Liver (tissue), 9 donors: Measurements from ENCODE around the gene CALB2. TPM values are rescaled to one million over a fixed set of nuclear protein-coding genes. Genes with fewer than 3 reads are reported as not detected.

ENCODE experiments used
- DNase-seq: peaks from one replicate; pipeline ENCODE4 v3.0.0-alpha.2; 2017; ENCODE audit warnings: low spot score
- H3K27ac ChIP-seq, 2 donors: one replicate each; pipeline ENCODE4 v1.7.0; 2013; ENCODE audit warnings: inconsistent platforms in 2 of 2, low read length in 2 of 2, control low read depth in 1 of 2, low read depth in 1 of 2, mild to moderate bottlenecking in 1 of 2
- H3K27me3 ChIP-seq, 4 donors: one replicate each; pipeline versions ENCODE4 v1.6.1 to v1.7.0; 2013; ENCODE audit warnings: low read length in 3 of 4, inconsistent platforms in 1 of 4, mild to moderate bottlenecking in 1 of 4, moderate library complexity in 1 of 4; ENCODE audit not compliant: control insufficient read depth in 4 of 4, insufficient read depth in 4 of 4
- H3K36me3 ChIP-seq, 4 donors: one replicate each; pipeline versions ENCODE4 v1.6.1 to v1.7.0; 2013; ENCODE audit warnings: low read length in 3 of 4, mild to moderate bottlenecking in 3 of 4, low read depth in 1 of 4, moderate library complexity in 1 of 4; ENCODE audit not compliant: control insufficient read depth in 4 of 4, insufficient read depth in 3 of 4
- H3K4me1 ChIP-seq, 4 donors: one replicate each; pipeline versions ENCODE4 v1.6.1 to v1.7.0; 2013; ENCODE audit warnings: low read length in 3 of 4, mild to moderate bottlenecking in 3 of 4, moderate library complexity in 1 of 4; ENCODE audit not compliant: control insufficient read depth in 4 of 4, insufficient read depth in 4 of 4
- H3K4me3 ChIP-seq, 3 donors: one replicate each; pipeline versions ENCODE4 v1.6.1 to v1.7.0; 2013; ENCODE audit warnings: low read length in 3 of 3, control low read depth in 1 of 3, low read depth in 1 of 3, mild to moderate bottlenecking in 1 of 3
- H3K9ac ChIP-seq, 2 donors: one replicate each; pipeline ENCODE4 v1.7.0; 2013; ENCODE audit warnings: low read length in 2 of 2, mild to moderate bottlenecking in 2 of 2, moderate library complexity in 2 of 2, control low read depth in 1 of 2, low read depth in 1 of 2
- H3K9me3 ChIP-seq, 4 donors: one replicate each; pipeline versions ENCODE4 v1.6.1 to v1.7.0; 2013; ENCODE audit warnings: low read length in 3 of 4; ENCODE audit not compliant: control insufficient read depth in 4 of 4
- ATF3 ChIP-seq: IDR thresholded peaks from 2 replicates; pipeline ENCODE4 v1.6.1; 2016; ENCODE audit warnings: antibody characterized with exemption
- CTCF ChIP-seq: fragments of 150-350 bp; IDR thresholded peaks from 2 replicates; pipeline ENCODE4 v1.5.1; 2017; ENCODE audit warnings: improper control_type of control experiment, low read depth, low read length; ENCODE audit not compliant: missing input control
- EGR1 ChIP-seq, 2 donors: IDR thresholded peaks; 2 replicates each; pipeline ENCODE4 v1.6.1; 2016 to 2018; ENCODE audit warnings: antibody characterized with exemption in 2 of 2, low read depth in 2 of 2
- HNF4A ChIP-seq, 2 donors: conservative IDR thresholded peaks; 2 replicates each; pipeline ENCODE4 v1.6.1; 2016; ENCODE audit warnings: antibody characterized with exemption in 2 of 2, mild to moderate bottlenecking in 2 of 2
- HNF4G ChIP-seq: IDR thresholded peaks from 2 replicates; pipeline ENCODE4 v1.6.1; 2016; ENCODE audit warnings: antibody characterized with exemption
- NR2F2 ChIP-seq: IDR thresholded peaks from 2 replicates; pipeline ENCODE4 v1.6.1; 2016; ENCODE audit warnings: antibody characterized with exemption
- RAD21 ChIP-seq, 2 donors: IDR thresholded peaks; 2 replicates each; pipeline ENCODE4 v1.6.1; 2016; ENCODE audit warnings: antibody characterized with exemption in 2 of 2, mild to moderate bottlenecking in 2 of 2
- REST ChIP-seq: IDR thresholded peaks from 2 replicates; pipeline ENCODE4 v1.6.1; 2016; ENCODE audit warnings: antibody characterized with exemption, mild to moderate bottlenecking
- TAF1 ChIP-seq: conservative IDR thresholded peaks from 2 replicates; pipeline ENCODE4 v1.6.1; 2016; ENCODE audit warnings: antibody characterized with exemption, mild to moderate bottlenecking
- ZBTB33 ChIP-seq: IDR thresholded peaks from 2 replicates; pipeline ENCODE4 v1.6.1; 2016; ENCODE audit warnings: antibody characterized with exemption
- WGBS: extraction: QIAGEN DNeasy Blood & Tissue Kit; methylation state at CpG from one replicate; pipeline ENCODE4 v1.1.7; 2013; 5-methylcytosine and 5-hydroxymethylcytosine counted together
- polyA plus RNA-seq, 2 donors: library from polyadenylated mRNA; stranded (reverse) in 1 of 2; unstranded in 1 of 2; fragments of 200-250 nt in 1 of 2; fragments of >200 nt in 1 of 2; fragmentation: Nextera tagmentation in 1 of 2; extraction: Ambion mirVana in 1 of 2; gene quantifications; one replicate each; pipeline versions ENCODE4 v1.2.1 to v1.2.3, GENCODE V29; 2013 to 2015
- total RNA-seq, 2 donors: library from RNA; depleted of rRNA; stranded (reverse); fragments of >200 nt; gene quantifications; one replicate each; pipeline ENCODE4 v1.2.3, GENCODE V29; 2014
- donor health status: healthy.
- donor health status: healthy.
- donor health status: healthy.
- donor health status: healthy.
- donor health status: healthy.

CALB2 gene
- total and polyA plus RNA-seq, 4 donors, result not detected

GRCh38 chr16:71414038-71414437, 55.5 kb downstream of the CALB2 start:
- no peak for DNase-seq
- H3K27me3 ChIP-seq, result no peaks in the 10 kb centered on the region
- peaks cover 0 to 3% (median 0%) of the 10 kb centered on the region in 4 donors for H3K4me1 ChIP-seq
- H3K9me3 ChIP-seq, result no peaks in the 10 kb centered on the region
- H3K4me3 ChIP-seq, result no peak overlapping the region
- TF ChIP-seq HNF4G (no peak), HNF4A (conservative IDR thresholded peaks at IDR 0.05) (no peak), CTCF (no peak), NR2F2 (no peak), REST (no peak), ATF3 (no peak), ZBTB33 (no peak), TAF1 (no peak), EGR1 (IDR thresholded peaks at IDR 0.05; ENCODE audit: low read depth in 2 of 2) (no peak)
- WGBS, result 85% methylated on average over 5 of the region's 5 CpGs
- H3K27ac ChIP-seq, result no peak overlapping the region
- H3K36me3 ChIP-seq, result no peaks in the 10 kb centered on the region
- H3K9ac ChIP-seq, result no peak overlapping the region

GRCh38 chr16:71421911-71422310, 63.4 kb downstream of the CALB2 start:
- no peak overlapping the region for H3K4me3 ChIP-seq
- no peaks in the 10 kb centered on the region for H3K36me3 ChIP-seq
- H3K4me1 ChIP-seq, result no peaks in the 10 kb centered on the region
- H3K27ac ChIP-seq, result no peak overlapping the region
- H3K9me3 ChIP-seq, result peaks cover 0 to 3% (median 0%) of the 10 kb centered on the region in 4 donors
- TF ChIP-seq RAD21 (IDR thresholded peaks at IDR 0.05) (peak; percentile 30 to 66), CTCF (peak; percentile 41), HNF4G (no peak)
- H3K27me3 ChIP-seq, result peaks cover 0 to 11% (median 7%) of the 10 kb centered on the region in 4 donors
- WGBS, result 63% methylated on average over 4 of the region's 4 CpGs
- no peak for DNase-seq
- no peak overlapping the region for H3K9ac ChIP-seq
